ENCODE results near the gene TRIB2. TPM values are rescaled to one million over a fixed set of nuclear protein-coding genes. Genes with fewer than 3 reads are reported as not detected.

Gene TRIB2
- total RNA-seq, 1 donor from 2014 or later: 50.7 TPM

DNA sequence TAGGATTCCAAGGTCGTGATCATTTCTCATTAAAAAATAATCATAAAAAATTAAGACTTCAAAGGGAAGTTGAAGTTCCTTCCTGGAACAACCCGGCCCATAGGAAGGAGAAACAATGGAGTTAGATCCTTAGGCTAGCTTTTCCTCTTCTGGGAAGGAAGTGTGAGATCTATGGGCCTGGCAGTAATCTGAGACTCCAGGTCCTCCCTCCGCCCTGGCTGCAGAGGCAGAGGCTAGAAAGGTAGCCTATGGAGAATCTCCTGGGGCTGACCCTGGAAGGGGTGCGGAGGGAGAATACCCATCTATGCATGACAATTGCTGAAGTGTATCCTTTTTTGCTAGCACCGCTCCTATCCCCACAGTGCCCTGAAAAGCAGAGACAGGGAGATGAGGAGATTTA, 37.9 kb downstream of the TRIB2 start:
- H3K27ac ChIP-seq: no peak overlapping the region
- intact Hi-C loops (cut with DNase I): no loop called here
- H3K4me1 ChIP-seq: no peaks in the 10 kb centered on the region

DNA sequence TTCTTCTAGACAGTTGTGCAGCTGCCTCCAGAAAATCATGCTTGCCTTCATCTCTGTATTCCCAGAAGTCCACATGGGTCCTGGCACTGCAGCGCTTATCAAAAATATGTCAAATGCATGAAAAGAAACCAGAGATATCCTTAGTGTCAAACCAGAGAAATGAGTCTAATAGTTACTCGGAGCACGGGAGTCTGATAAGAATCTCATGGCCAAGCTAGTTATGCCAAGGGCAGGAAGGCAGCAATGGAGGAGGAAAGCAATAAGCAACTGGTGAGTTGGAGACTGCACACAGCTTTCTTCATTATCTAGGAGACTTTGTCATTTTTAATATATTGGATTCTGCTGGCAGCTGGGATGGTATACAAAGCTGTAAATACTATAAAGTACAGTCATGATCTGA, 38.6 kb downstream of the TRIB2 start:
- Histone ChIP-seq H3K4me1 (no peaks in the 10 kb centered on the region), H3K36me3 (no peaks in the 10 kb centered on the region), H3K27ac (no peak overlapping the region), H3K9me3 (no peaks in the 10 kb centered on the region), H3K27me3 (no peaks in the 10 kb centered on the region), H3K4me3 (no peak overlapping the region)
- TF ChIP-seq, protein P1, sequence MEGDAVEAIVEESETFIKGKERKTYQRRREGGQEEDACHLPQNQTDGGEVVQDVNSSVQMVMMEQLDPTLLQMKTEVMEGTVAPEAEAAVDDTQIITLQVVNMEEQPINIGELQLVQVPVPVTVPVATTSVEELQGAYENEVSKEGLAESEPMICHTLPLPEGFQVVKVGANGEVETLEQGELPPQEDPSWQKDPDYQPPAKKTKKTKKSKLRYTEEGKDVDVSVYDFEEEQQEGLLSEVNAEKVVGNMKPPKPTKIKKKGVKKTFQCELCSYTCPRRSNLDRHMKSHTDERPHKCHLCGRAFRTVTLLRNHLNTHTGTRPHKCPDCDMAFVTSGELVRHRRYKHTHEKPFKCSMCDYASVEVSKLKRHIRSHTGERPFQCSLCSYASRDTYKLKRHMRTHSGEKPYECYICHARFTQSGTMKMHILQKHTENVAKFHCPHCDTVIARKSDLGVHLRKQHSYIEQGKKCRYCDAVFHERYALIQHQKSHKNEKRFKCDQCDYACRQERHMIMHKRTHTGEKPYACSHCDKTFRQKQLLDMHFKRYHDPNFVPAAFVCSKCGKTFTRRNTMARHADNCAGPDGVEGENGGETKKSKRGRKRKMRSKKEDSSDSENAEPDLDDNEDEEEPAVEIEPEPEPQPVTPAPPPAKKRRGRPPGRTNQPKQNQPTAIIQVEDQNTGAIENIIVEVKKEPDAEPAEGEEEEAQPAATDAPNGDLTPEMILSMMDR (IDR thresholded peaks at IDR 0.05): no peak
- intact Hi-C loops (cut with DNase I): no loop called here
- no peak for ATAC-seq
- no peak for DNase-seq

More for the DNA sequence above, 37.9 kb downstream of the TRIB2 start:
- no peak for ATAC-seq
- Histone ChIP-seq H3K27me3 (no peaks in the 10 kb centered on the region), H3K9me3 (no peaks in the 10 kb centered on the region), H3K4me3 (no peak overlapping the region), H3K36me3 (no peaks in the 10 kb centered on the region)
- TF ChIP-seq, protein P1 (IDR thresholded peaks at IDR 0.05): no peak
- no peak for DNase-seq

DNA sequence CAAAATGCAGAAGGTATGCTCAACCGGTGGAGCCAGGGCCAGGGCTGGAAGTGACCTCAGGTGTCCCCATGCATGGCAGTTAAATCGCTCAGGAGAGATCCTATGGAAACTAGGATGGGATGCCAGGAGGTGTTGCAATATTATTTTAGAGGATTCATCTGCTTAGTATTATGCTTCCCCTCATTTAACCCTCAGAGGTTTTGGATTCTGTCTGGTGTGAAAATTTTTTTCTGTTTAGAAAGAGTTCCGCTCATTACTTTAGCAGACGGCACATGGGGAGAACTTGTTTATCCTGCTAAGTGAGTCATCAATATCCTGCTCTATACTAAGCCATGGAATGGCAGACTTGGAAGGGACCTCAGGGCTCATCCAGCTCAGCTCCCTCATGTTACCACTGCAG, 42.5 kb downstream of the TRIB2 start:
- TF ChIP-seq, protein P1 (IDR thresholded peaks at IDR 0.05): no peak
- H3K36me3 ChIP-seq: no peaks in the 10 kb centered on the region
- DNase-seq (no peak), ATAC-seq (no peak)
- intact Hi-C loops (cut with DNase I): no loop called here
- H3K4me1 ChIP-seq: no peaks in the 10 kb centered on the region
- no peak overlapping the region for H3K4me3 ChIP-seq
- H3K27ac ChIP-seq: no peak overlapping the region
- H3K27me3 ChIP-seq: no peaks in the 10 kb centered on the region
- no peaks in the 10 kb centered on the region for H3K9me3 ChIP-seq

DNA sequence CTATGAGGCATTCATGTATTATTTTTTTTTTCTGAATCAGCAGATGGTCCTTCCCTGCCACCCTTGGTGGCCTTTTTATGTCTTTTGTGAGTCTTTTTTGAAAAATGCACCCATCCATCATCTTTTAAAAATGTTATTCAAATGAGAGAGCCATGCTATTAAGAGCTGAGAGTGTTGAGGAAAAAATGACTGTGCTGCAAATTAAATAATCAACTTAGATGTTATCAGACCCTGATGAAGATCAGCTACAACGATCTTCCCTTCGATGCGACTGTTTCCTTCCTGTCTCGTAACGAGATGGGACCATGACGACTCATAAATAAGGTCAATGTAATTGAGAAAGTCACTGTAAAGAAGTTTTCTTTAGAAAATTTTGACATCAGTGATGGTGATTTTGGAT, 44.4 kb downstream of the TRIB2 start:
- Histone ChIP-seq H3K27me3 (no peaks in the 10 kb centered on the region), H3K4me3 (no peak overlapping the region), H3K27ac (no peak overlapping the region), H3K9me3 (no peaks in the 10 kb centered on the region), H3K4me1 (no peaks in the 10 kb centered on the region), H3K36me3 (no peaks in the 10 kb centered on the region)
- intact Hi-C loops (cut with DNase I): no loop called here
- TF ChIP-seq, protein P1 (IDR thresholded peaks at IDR 0.05): no peak
- DNase-seq (no peak), ATAC-seq (no peak)

DNA sequence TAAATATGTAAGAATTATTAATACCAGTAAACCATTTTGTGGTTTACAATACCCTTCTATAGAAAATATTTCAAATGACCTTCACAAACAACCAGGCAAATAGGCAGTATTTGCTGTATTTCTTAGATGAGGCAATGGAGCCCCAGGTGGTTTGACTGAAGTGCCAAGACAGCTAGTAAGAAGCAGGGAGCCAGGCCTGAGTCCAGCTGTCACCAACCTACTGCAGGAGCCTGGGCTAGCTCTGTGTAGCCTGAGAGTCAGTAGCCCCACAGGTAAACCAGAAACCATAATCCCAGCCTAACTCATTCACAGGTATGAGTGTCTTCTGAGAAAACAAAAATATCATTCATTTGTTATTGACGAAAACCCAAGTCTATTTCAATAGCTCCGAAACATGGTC, 45.6 kb downstream of the TRIB2 start:
- no peak for ATAC-seq
- TF ChIP-seq, protein P1 (IDR thresholded peaks at IDR 0.05): no peak
- intact Hi-C loops (cut with DNase I): no loop called here
- no peaks in the 10 kb centered on the region for H3K9me3 ChIP-seq
- H3K27ac ChIP-seq: no peak overlapping the region
- no peaks in the 10 kb centered on the region for H3K36me3 ChIP-seq
- H3K4me1 ChIP-seq: no peaks in the 10 kb centered on the region
- no peak for DNase-seq
- H3K4me3 ChIP-seq: no peak overlapping the region
- H3K27me3 ChIP-seq: no peaks in the 10 kb centered on the region

DNA sequence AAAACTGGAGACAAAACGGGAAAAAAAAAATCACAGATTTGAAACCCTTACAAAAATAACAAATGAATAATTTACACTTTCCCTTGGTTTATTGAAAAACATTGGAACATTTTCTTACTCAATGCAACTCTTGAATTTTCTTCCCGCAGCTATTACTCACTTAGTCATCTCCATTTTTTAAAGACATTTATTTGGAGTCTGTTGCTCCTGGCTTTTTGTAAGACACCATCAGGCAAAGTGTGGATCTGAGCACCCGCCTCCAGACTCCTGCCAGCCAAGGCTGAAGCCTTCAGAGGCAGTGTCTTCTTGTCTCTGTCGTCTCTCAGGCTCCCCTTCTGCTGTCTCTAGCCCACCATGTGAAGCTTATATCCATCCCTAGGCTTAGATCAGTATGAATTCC, 46.2 kb downstream of the TRIB2 start:
- H3K27ac ChIP-seq: no peak overlapping the region
- H3K4me3 ChIP-seq: no peak overlapping the region
- TF ChIP-seq, protein P1 (IDR thresholded peaks at IDR 0.05): no peak
- H3K36me3 ChIP-seq: no peaks in the 10 kb centered on the region
- no peaks in the 10 kb centered on the region for H3K9me3 ChIP-seq
- no peak for ATAC-seq
- no peaks in the 10 kb centered on the region for H3K27me3 ChIP-seq
- intact Hi-C loops (cut with DNase I): no loop called here
- no peaks in the 10 kb centered on the region for H3K4me1 ChIP-seq
- DNase-seq: no peak

All from upper lobe of right lung (tissue), 1 donor.